Measurements from ENCODE around the gene DAGLA. TPM values are rescaled to one million over a fixed set of nuclear protein-coding genes. Genes with fewer than 3 reads are reported as not detected.
A peak's percentile ranks its signal among the peaks of the same experiment; 100 is the strongest.

Gene DAGLA
- total RNA-seq, 1 donor from 2014 or later, result 4.1 TPM

GRCh38 chr11:61709572-61709971 lies 29.4 kb downstream of the DAGLA start:
- DNase-seq, result no peak

GRCh38 chr11:61710019-61710418 lies 29.8 kb downstream of the DAGLA start:
- DNase-seq, result no peak

DNA sequence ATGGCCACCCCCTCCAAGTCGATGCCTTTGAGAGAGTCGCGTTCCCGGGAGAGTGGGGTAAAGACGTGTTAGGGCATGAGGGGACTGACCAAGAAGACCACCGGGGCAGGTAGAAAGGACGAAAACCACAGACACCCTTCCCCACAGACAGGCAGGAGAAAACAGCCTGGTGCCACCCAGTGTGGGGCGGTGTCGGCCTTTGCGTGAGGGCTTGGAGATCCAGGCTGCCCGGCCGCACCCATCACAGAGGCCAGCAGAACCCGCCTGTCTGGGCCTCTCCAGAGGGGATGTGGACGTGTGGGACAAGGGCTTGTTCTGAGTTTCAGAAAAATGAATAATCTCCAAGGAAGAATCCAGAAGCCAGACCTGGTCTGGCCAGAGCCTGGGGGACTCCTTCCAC lies 30.8 kb downstream of the DAGLA start:
- DNase-seq, result no peak

GRCh38 chr11:61711498-61711897 lies 31.3 kb downstream of the DAGLA start:
- no peak for DNase-seq

DNA sequence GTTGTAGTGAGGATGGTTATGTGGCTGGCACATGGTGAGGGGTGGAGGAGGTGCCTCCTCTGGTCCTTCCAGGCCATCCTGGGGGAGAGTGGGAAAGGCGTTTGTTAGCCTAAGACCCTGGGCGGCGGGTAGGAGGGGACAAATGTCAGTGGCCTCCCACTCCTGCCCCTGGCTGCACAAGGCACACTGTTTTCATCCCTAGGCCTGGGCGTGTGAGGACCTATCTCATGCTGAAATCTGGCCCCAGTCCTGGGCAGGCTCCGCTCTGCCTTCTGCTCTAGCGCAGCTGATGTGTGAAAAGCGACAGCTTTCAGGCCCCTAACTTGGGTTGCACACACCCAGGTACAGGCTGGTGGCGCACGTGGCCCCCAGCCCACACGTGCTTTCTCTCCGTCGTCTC lies 32.1 kb downstream of the DAGLA start:
- no peak for DNase-seq

DNA sequence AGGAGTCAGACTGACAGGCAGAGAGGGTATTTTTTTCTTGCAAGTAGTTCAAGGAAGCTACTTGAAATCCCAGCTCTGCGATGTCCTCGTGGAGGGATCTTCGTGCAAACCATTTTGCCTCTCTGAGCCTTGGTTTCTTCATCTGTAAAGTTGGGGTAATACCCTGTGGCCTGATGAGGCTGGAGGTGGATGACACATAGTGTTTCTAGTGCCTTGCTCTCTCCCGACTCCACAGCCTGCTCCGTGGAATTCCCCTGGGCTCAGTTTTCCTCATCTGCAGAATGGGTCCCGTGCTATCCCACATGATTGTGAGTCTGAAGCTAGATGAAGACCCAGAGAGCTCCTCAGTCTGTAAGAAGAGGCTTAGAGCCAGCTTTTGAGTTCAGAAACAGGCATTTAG lies 32.7 kb downstream of the DAGLA start:
- DNase-seq, result no peak

DNA sequence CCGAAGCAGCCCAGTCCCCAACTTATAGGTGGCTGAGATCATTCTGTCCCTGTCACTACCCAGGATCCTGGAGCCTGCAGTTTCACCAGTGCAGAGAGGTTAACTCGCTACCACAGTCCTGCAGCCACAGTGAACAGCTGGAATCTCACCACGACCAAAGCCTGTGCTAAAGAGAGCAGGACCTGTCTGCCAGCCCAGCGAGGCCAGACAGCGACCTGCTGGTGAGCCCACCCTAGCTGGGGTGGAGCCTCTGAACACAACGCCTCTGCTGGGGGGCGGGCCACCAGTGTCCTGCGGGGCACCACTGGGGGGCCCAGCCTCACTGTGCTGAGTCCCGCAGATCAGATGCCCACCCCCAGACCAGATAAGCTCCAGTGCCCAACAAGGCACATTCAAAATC lies 33.3 kb downstream of the DAGLA start:
- no peak for DNase-seq

- no peak for DNase-seq
These were observed 33.7 kb downstream of the DAGLA start for GRCh38 chr11:61713906-61714305.

DNA sequence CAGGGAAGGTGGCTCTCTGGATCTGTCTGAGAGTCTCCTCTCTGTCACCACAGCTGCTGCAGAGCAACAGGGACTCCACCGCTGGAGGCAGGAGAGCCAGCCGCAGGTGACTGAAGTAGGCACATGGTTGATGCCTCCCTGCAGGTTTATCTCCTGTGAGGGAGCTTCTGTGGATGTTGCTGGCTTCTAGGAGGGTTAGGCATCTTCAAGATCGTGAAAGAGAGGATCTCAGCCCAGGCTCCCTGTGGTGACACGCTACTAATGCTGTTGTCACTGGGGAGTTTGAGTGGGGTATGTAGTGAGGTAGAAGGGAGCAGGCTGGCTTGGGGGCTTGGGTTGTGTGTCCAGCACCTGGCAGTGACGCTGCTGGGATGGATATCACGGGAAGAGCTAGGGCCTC lies 34.1 kb downstream of the DAGLA start:
- DNase-seq, result no peak

- no peak for DNase-seq
These were observed 34.7 kb downstream of the DAGLA start for GRCh38 chr11:61714916-61715315.

- DNase-seq, result no peak
These were observed 35.7 kb downstream of the DAGLA start for GRCh38 chr11:61715867-61716266.

- DNase-seq, result no peak
These were observed 36.5 kb downstream of the DAGLA start for GRCh38 chr11:61716478-61717285.

DNA sequence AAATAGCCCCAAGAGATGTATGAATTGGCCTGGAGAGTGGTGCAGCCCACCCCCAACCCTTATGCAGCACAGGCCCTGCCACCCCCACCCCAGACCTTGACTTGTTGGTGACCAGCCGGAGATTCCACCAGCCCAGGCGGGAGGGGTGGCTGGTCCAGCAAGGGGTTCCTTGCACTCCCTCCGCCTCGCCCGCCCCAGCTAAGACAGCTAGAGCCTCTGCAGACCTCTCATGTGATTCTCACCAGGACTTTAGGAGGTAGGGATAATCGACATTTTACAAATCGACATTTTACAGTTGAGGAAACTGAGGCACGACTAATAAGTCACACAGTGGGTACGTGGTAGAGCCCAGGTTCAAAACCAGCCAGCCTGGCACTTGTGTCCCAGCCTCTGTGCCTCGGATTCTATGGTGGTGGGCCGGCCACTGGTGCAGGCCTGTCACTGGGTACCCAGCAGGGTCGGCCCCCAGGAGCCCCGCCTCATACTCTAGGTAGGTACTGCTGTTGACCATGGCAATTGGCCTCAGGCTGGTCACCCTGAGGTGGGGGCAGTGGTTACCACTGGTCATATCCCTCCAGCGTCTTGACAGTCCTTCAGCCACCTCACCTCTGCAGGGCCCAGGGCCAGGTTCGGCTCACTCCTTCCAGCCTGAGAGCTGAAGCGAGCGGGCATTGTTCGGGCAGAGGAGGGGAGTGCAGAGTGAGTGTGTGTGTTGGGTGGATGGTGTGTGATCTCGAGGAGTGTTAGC lies 37.3 kb downstream of the DAGLA start:
- no peak for DNase-seq

- DNase-seq, result no peak
These were observed 37.9 kb downstream of the DAGLA start for GRCh38 chr11:61718046-61718531.

DNA sequence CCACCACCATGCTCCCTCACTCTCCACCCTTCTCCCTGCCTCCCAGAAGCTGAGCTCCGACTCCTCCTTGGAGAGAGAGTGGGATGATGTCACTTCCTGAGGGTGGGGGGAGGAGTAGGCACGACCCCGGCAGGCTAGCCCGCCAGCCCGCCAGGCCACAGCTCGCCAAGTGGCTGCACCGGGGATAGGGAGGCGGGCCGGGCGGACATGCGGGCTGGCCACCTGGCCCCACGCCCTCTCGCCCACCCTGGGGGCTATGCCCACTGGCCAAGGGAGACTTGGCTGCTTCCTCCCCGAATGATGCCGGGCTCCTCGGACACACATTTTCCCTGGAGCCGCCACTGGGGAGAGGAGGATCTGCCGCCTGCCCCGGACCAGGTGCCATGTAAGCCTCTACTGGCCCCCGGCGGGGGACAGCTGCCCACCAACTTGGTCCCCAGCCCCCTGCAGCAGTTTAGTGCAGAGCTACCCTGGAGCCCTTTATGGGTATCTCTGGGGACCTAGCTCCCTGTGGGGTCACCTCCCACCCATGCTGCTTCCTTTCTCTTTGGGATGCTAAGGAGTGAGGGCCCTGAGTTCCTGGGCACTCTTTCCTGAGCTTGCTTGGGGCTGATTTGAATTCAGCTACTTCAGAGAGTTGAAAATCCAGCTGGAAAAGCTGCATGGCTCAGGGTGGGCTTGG lies 38.6 kb downstream of the DAGLA start:
- DNase-seq, result peak; percentile 88

DNA sequence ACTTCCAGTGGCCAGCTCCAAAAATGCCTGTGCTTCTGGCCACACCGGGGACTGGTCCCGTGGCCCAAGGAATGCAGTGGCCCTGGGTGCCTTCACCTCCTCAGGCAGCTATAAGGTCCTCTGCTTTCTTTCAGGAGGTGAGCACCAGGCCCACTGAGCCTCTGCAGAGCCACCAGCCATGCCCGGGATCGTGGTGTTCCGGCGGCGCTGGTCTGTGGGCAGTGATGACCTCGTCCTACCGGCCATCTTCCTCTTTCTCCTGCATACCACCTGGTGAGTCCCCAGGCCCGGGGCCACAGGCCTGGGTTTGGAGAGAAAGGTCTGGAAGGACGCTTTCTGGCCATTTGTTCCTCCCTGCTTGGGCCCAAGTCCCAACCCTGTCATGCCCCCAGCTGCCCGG lies 39.8 kb downstream of the DAGLA start:
- no peak for DNase-seq

DNA sequence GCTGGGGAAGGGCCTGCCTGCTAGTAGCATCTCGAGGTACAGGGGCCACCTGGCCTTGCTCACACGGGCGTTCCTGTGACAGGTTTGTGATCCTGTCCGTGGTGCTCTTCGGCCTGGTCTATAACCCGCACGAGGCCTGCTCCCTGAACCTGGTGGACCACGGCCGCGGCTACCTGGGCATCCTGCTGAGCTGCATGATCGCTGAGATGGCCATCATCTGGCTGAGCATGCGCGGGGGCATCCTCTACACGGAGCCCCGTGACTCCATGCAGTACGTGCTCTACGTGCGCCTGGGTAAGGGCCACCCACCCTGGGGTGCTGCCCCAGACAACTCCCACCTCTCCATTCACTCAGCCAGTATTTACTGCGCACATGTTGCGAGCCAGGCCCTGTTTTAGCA lies 40.4 kb downstream of the DAGLA start:
- DNase-seq, result no peak

DNA sequence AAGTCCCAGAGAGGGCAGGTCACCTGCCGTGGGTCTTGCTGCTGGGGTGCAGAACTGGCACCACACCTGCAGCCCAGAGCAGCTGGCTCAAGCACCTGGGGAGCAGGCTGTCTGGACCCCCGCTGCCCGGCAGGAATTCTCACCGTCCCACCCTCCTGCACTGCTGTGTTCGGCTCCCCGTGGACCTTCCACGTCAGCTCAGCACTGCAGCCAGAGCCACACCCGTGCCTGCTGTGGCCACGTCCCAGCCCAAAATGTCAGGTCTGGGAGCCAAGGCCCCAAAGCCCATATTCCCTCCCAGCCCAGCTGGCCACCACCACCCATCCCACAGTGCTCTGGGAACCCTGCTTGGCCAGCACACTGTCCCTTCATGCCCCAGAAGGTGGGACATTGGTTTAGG lies 44.2 kb downstream of the DAGLA start:
- DNase-seq, result no peak

DNA sequence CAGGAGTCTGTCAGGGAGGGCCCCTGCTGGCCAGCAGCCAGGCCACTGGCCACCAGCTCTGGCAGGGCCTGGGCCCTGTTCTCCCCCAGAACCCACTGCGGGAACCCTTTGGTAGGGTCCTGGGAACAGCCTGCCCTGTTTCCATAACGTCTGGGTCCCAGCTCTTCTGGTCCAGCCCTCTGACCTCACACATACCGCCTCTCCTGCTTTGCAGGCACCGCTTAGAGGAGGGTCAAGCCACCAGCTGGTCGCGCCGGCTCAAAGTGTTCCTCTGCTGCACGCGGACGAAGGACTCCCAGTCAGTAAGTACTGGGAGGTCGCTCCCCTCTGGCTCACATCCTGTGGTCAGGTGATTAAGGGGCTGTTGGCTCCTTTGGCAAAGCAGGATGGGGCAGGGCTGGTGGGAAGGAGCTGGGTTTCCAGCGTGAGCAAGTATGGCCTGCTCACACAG lies 45.6 kb downstream of the DAGLA start:
- DNase-seq, result no peak

GRCh38 chr11:61726775-61727174 lies 46.6 kb downstream of the DAGLA start:
- DNase-seq, result no peak

GRCh38 chr11:61727401-61727811 lies 47.2 kb downstream of the DAGLA start:
- no peak for DNase-seq

GRCh38 chr11:61728066-61728939 lies 48.1 kb downstream of the DAGLA start:
- no peak for DNase-seq
